HPDE6-E6E7 (cell line): ENCODE results near the gene PAM.
"Not testable (repeated sequence)": the region's sequence is repeated elsewhere in the genome, so short reads cannot be mapped to it uniquely, and the experiment has no call there.

ENCODE experiments used
- DNase-seq: peaks from one replicate; pipeline ENCODE4 v3.0.0; 2011; ENCODE audit warnings: missing footprints; ENCODE audit errors: extremely low spot score

The PAM gene

DNA sequence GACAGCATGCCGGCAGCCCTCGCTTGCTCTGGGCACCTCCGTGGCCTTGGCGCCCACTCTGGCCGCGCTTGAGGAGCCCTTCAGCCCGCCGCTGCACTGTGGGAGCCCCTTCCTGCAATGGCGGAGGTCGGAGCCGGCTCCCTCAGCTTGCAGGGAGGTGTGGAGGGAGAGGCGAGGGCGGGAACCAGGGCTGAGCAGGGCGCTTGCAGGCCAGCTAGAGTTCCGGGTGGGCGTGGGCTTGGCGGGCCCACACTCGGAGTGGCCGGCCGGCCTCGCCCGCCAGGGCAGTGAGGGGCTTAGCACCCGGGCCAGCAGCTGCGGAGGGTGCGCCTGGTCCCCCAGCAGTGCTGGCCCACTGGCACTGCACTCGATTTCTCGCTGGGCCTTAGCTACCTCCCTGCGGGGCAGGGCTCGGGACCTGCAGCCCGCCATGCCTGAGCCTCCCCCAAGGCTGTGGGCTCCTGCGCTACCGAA is 3.2 kb upstream of the PAM start:
- not testable (repeated sequence) for DNase-seq

- DNase-seq = no peak
Measured at GRCh38 chr5:102753889-102754766, 977 bp upstream of the PAM start.

GRCh38 chr5:102755686-102756371 is 724 bp downstream of the PAM start:
- DNase-seq = peak; percentile 64

GRCh38 chr5:102758576-102758975 is 3.5 kb downstream of the PAM start:
- DNase-seq = no peak

- DNase-seq = no peak
Measured at GRCh38 chr5:102759289-102759688, 4.2 kb downstream of the PAM start.

DNA sequence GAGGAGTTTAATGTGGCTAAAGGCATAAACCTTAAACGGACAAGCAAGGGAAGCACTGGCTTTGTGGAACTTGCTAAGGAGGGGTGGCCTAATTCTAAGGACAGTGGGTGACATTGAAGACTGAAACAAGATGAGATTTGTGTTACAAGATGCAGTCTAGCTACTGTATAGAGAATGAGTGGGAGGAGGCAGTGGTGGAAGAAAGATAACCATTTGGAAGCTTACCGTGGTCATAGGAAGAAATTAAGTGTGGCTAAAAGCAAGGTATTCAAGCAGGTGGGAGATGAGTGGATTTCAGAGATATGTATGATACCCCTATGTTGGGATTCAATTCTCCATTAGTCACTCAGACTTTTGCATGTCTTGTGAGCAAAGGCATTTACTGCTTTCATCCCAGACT is 4.6 kb downstream of the PAM start:
- DNase-seq = no peak

- no peak for DNase-seq
Measured at GRCh38 chr5:102760815-102761214, 5.7 kb downstream of the PAM start.

GRCh38 chr5:102762095-102762534 is 7.0 kb downstream of the PAM start:
- DNase-seq = no peak

DNA sequence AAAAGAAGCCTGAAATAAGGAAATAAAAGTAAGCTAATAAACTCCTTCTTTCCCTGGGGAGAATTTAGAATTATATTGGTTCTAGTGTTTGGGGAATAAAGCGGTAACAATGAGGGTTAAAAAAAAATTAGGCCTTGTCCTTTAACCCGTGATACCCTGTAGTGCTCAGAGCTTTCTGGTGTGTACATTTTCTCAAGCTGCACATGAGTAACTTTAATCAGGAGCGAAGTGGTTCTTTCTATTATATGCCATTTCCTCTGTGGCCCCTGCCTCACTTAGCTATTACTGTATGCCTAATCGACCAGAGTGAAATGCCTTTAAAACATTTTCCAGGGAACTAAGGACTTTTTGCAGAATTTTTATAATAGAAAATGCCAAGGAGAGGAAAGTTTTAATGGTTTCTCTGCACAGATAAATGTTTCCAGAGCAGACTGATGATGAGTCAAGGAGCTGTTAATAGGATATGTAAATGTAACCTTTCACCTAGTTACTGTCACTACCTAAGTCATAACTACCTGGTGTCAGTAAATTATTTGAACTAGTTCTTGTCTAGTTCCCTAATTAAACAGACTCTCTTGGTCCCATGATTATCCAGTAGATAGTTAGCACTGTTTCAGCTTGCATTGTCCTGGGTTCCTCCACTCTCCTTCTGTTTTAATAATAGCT is 7.6 kb downstream of the PAM start:
- no peak for DNase-seq

DNA sequence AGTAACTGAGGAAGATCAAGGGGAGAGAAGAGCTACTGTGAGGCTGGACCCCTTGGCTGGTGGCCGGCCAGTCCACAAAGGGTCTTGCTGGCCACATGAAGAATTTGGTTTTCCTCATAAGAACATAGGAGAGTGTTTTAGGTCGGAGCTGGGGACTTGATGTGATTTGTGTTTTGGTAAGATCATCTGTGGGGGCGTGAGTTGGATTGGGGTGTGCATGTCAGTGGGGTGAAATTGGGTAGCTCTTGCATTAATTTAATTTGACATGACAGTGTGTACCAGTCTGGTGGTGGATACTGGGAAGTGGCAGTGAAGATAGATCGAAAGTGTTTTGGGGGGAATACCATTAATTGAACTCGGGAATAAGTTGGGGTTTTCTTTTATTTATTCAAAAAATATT is 8.6 kb downstream of the PAM start:
- no peak for DNase-seq

GRCh38 chr5:102764381-102765004 is 9.4 kb downstream of the PAM start:
- no peak for DNase-seq

- no peak for DNase-seq
Measured at GRCh38 chr5:102765350-102765749, 10.2 kb downstream of the PAM start.

GRCh38 chr5:102766295-102767090 is 11.4 kb downstream of the PAM start:
- no peak for DNase-seq

DNA sequence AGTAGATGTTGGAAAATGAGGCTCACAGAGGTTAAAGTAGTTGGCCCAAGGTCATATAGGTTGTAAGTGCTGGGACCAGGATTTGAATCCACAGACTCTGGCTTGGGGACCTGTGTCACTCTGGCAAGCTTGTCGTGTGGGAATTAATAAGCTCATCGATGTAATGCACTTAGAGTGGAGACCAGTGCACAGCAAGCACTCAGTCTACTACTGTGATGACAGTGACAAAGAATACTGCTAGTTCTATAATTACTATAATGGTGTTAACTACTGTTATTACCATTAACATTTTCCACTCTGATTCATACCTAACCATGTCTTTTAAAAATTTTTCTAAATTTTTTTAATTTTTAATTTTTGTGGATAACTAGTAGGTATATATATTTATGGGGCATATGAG is 12.8 kb downstream of the PAM start:
- DNase-seq = no peak

DNA sequence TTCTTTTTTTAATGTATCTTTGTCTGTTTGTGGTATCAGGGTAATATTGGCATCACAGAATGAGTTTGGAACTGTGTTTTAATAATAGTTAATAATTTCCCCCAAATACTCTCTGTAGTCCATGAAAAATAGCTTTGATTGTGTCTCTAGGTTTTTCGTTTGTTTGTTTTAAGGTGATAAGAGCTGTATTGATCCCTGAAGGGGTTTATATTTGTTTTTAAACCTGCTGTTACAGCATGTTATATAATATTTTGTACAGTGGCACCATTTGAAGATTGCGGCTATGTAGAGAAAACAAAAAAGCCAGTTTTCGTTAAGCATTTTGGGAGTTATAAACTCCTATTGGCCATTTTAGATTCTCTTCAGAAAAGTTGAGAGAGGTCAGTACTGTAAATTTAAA is 15.7 kb downstream of the PAM start:
- no peak for DNase-seq

DNA sequence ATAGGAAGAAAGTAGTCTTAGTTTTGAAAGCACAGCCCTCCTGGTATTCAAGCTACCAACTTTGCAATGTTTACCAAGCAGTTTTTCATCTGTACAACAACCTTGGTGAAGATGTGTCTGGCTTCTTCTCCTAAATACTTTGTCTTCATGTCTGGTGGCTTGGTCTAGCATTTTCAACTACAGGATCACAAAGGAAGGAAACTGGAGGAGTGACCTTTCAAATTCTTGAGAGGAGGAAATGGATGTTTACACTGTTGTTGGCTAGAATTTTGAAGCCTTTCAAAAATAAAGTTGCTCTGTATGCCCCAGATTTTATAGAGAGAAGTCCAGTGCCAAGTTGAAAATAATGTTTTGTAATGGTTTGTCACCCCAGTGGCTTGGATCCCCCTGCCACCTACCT is 16.3 kb downstream of the PAM start:
- no peak for DNase-seq

- no peak for DNase-seq
Measured at GRCh38 chr5:102772273-102772672, 17.2 kb downstream of the PAM start.

GRCh38 chr5:102773133-102773532 is 18.0 kb downstream of the PAM start:
- DNase-seq = no peak

GRCh38 chr5:102775756-102776155 is 20.7 kb downstream of the PAM start:
- not testable (repeated sequence) for DNase-seq

DNA sequence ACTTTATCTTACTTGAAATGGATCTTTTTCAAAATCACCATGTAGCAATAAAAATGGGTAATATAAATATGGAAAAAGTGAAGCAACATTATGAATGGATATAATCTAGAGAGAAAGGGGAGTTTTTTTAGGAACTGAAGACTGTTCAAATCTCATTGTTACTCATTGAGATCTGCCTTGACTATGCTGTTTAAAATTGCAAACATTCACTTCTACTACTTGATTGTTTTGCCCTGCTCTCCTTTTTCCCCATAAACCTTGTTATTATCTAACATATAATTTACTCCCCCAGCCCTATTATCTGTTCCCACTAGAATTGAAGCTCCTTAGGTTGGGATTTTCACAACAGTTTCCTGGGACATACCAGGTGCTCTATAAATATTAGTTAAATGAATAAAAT is 22.0 kb downstream of the PAM start:
- no peak for DNase-seq

DNA sequence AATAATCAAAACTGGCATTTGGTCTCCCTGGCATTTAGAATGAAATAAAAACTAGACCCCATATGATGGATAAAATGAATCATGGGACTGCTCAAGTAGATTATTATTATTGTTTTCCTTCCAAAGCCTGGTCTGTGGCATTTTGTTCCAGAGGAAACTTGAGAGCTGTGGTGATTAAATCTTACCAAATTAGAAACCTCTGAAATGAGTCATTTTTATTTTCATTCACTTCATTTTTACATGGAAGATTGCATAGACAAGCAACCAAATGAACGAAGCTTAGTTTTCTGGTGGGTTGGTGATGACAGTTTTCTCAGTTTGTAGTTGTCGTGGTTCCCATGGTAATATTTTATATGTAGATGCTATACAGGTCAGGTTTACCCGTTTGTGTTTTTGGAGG is 23.4 kb downstream of the PAM start:
- no peak for DNase-seq
